Measurements from ENCODE around the gene BTBD18.

The BTBD18 gene

GRCh38 chr11:57764566-57764965 is 12.9 kb upstream of the BTBD18 start:
- Histone ChIP-seq H3K27ac (no peak overlapping the region), H3K9me3 (no peaks in the 10 kb centered on the region), H3K4me1 (ENCODE audit: control insufficient read depth in 1 of 2, insufficient read depth in 1 of 2, low read depth in 1 of 2, low read length in 1 of 2) (peaks cover 21 to 24% of the 10 kb centered on the region in 2 experiments), H3K4me3 (ENCODE audit: low read depth in 1 of 2, low read length in 1 of 2) (no peak overlapping the region), H3K36me3 (no peaks in the 10 kb centered on the region), H3K27me3 (no peaks in the 10 kb centered on the region)
- no peak for TF ChIP-seq CTCF (IDR thresholded peaks at IDR 0.05)

GRCh38 chr11:57764021-57764420 is 12.4 kb upstream of the BTBD18 start:
- no peak overlapping the region for H3K27ac ChIP-seq

GRCh38 chr11:57763568-57763967 is 11.9 kb upstream of the BTBD18 start:
- Histone ChIP-seq H3K4me1 (ENCODE audit: control insufficient read depth in 1 of 2, insufficient read depth in 1 of 2, low read depth in 1 of 2, low read length in 1 of 2) (peaks cover 21 to 24% of the 10 kb centered on the region in 2 experiments), H3K36me3 (no peaks in the 10 kb centered on the region), H3K27ac (no peak overlapping the region), H3K4me3 (ENCODE audit: low read depth in 1 of 2, low read length in 1 of 2) (no peak overlapping the region), H3K9me3 (no peaks in the 10 kb centered on the region), H3K27me3 (no peaks in the 10 kb centered on the region)
- TF ChIP-seq CTCF (IDR thresholded peaks at IDR 0.05), result no peak

More at GRCh38 chr11:57764021-57764420, 12.4 kb upstream of the BTBD18 start:
- Histone ChIP-seq H3K9me3 (no peaks in the 10 kb centered on the region), H3K4me3 (ENCODE audit: low read depth in 1 of 2, low read length in 1 of 2) (no peak overlapping the region), H3K36me3 (no peaks in the 10 kb centered on the region), H3K27me3 (no peaks in the 10 kb centered on the region), H3K4me1 (ENCODE audit: control insufficient read depth in 1 of 2, insufficient read depth in 1 of 2, low read depth in 1 of 2, low read length in 1 of 2) (peaks cover 21 to 24% of the 10 kb centered on the region in 2 experiments)
- no peak for TF ChIP-seq CTCF (IDR thresholded peaks at IDR 0.05)

GRCh38 chr11:57762235-57762861 is 10.7 kb upstream of the BTBD18 start:
- no peaks in the 10 kb centered on the region for H3K36me3 ChIP-seq
- peak overlapping the region; percentile 8 to 44 for H3K4me3 ChIP-seq (ENCODE audit: low read depth in 1 of 2, low read length in 1 of 2)
- no peaks in the 10 kb centered on the region for H3K9me3 ChIP-seq
- TF ChIP-seq CTCF (IDR thresholded peaks at IDR 0.05), result no peak
- peaks cover 21 to 24% of the 10 kb centered on the region in 2 experiments for H3K4me1 ChIP-seq (ENCODE audit: control insufficient read depth in 1 of 2, insufficient read depth in 1 of 2, low read depth in 1 of 2, low read length in 1 of 2)
- no peak overlapping the region for H3K27ac ChIP-seq
- no peaks in the 10 kb centered on the region for H3K27me3 ChIP-seq

GRCh38 chr11:57761301-57762234 is 9.9 kb upstream of the BTBD18 start, which contains the start of gene CTNND1:
TSS of gene CTNND1 (plus strand) at chr11:57761802. CDS start at chr11:57791479, 29,677 bp downstream.
- H3K4me3 ChIP-seq (ENCODE audit: low read depth in 1 of 2, low read length in 1 of 2), result peak within 1 kb of the TSS; percentile 8 to 44
- TF ChIP-seq CTCF (IDR thresholded peaks at IDR 0.05), result no peak
- no peaks in the 10 kb centered on the region for H3K27me3 ChIP-seq
- peaks cover 21 to 24% of the 10 kb centered on the region in 2 experiments for H3K4me1 ChIP-seq (ENCODE audit: control insufficient read depth in 1 of 2, insufficient read depth in 1 of 2, low read depth in 1 of 2, low read length in 1 of 2)
- no peaks in the 10 kb centered on the region for H3K36me3 ChIP-seq
- no peaks in the 10 kb centered on the region for H3K9me3 ChIP-seq
- no peak within 1 kb of the TSS for H3K27ac ChIP-seq
